Fibroblast of lung (primary cell): ENCODE measurements around the gene OR4X2.

ENCODE experiments used
- EZH2 ChIP-seq: IDR thresholded peaks from 2 replicates; pipeline ENCODE4 v1.5.1; 2012; ENCODE audit warnings: low read length, control low read depth, mild to moderate bottlenecking; ENCODE audit errors: missing control alignments
- TF ChIP-seq, protein P1 (sequence below), 2 donors: IDR thresholded peaks in 1 of 2; conservative IDR thresholded peaks in 1 of 2; 1 replicate in 1 of 2; 2 replicates in 1 of 2; pipeline ENCODE4 v1.5.1; 2011 to 2012; ENCODE audit warnings: low read length in 2 of 2, control low read depth in 1 of 2, inconsistent platforms in 1 of 2, low read depth in 1 of 2, mild to moderate bottlenecking in 1 of 2

DNA sequence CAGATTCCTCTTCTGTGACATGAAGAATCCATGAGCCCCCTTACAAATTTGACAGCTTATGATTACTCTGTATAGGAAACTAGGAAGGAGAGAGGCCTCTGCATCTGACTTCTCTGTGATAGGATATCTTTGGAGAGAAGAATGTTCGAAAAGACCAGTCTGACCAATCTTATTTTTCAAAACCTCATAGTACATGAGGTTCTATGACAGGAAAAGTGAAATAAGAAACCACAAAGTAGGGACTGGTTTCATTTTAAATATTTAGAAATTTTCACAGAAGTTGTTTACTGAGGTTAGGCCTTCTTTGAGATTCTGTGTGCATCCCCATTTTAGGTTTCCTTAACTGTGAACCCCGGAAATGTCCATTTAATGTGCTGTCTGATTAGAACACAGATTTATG lies 16.7 kb downstream of the OR4X2 start:
- TF ChIP-seq, protein P1, sequence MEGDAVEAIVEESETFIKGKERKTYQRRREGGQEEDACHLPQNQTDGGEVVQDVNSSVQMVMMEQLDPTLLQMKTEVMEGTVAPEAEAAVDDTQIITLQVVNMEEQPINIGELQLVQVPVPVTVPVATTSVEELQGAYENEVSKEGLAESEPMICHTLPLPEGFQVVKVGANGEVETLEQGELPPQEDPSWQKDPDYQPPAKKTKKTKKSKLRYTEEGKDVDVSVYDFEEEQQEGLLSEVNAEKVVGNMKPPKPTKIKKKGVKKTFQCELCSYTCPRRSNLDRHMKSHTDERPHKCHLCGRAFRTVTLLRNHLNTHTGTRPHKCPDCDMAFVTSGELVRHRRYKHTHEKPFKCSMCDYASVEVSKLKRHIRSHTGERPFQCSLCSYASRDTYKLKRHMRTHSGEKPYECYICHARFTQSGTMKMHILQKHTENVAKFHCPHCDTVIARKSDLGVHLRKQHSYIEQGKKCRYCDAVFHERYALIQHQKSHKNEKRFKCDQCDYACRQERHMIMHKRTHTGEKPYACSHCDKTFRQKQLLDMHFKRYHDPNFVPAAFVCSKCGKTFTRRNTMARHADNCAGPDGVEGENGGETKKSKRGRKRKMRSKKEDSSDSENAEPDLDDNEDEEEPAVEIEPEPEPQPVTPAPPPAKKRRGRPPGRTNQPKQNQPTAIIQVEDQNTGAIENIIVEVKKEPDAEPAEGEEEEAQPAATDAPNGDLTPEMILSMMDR (conservative IDR thresholded peaks at IDR 0.05 in 1 of 2, IDR thresholded peaks at IDR 0.05 in 1 of 2; ENCODE audit: low read depth in 1 of 2, low read length in 2 of 2): no peak
- no peak for TF ChIP-seq EZH2
